ENCODE results near the gene ARHGAP31.
"Not testable (repeated sequence)": the region's sequence is repeated elsewhere in the genome, so short reads cannot be mapped to it uniquely, and the experiment has no call there.

Gene ARHGAP31

GRCh38 chr3:119293871-119294695 is at the start of gene ARHGAP31:
ARHGAP31 (plus strand) TSS chr3:119294383; CDS start chr3:119294905, 522 bp downstream.
- peak; percentile 70 for DNase-seq (ENCODE audit: low read depth)

- DNase-seq (ENCODE audit: low read depth): no peak
These were observed 48.4 kb upstream of the ARHGAP31 start for GRCh38 chr3:119245778-119246177.

- DNase-seq (ENCODE audit: low read depth): no peak
These were observed 39.0 kb upstream of the ARHGAP31 start for GRCh38 chr3:119255214-119255613.

GRCh38 chr3:119257111-119257510 is 37.1 kb upstream of the ARHGAP31 start:
- no peak for DNase-seq (ENCODE audit: low read depth)

GRCh38 chr3:119257654-119258410 is 36.4 kb upstream of the ARHGAP31 start:
- no peak for DNase-seq (ENCODE audit: low read depth)

GRCh38 chr3:119258915-119259314 is 35.3 kb upstream of the ARHGAP31 start:
- no peak for DNase-seq (ENCODE audit: low read depth)

GRCh38 chr3:119259821-119260220 is 34.4 kb upstream of the ARHGAP31 start:
- DNase-seq (ENCODE audit: low read depth): no peak

- no peak for DNase-seq (ENCODE audit: low read depth)
These were observed 33.1 kb upstream of the ARHGAP31 start for GRCh38 chr3:119261055-119261454.

- DNase-seq (ENCODE audit: low read depth): not testable (repeated sequence)
These were observed 24.0 kb upstream of the ARHGAP31 start for GRCh38 chr3:119270212-119270611.

- DNase-seq (ENCODE audit: low read depth): no peak
These were observed 17.5 kb upstream of the ARHGAP31 start for GRCh38 chr3:119276680-119277079.

- DNase-seq (ENCODE audit: low read depth): no peak
These were observed 15.1 kb upstream of the ARHGAP31 start for GRCh38 chr3:119279101-119279554.

- DNase-seq (ENCODE audit: low read depth): no peak
These were observed 14.5 kb upstream of the ARHGAP31 start for GRCh38 chr3:119279584-119280243.

- DNase-seq (ENCODE audit: low read depth): no peak
These were observed 5.3 kb upstream of the ARHGAP31 start for GRCh38 chr3:119288669-119289403.

GRCh38 chr3:119289404-119289770 is 4.8 kb upstream of the ARHGAP31 start:
- DNase-seq (ENCODE audit: low read depth): no peak

- DNase-seq (ENCODE audit: low read depth): no peak
These were observed 3.6 kb upstream of the ARHGAP31 start for GRCh38 chr3:119290613-119291012.

- DNase-seq (ENCODE audit: low read depth): no peak
These were observed 3.0 kb upstream of the ARHGAP31 start for GRCh38 chr3:119291062-119291700.

- no peak for DNase-seq (ENCODE audit: low read depth)
These were observed 1.5 kb upstream of the ARHGAP31 start for GRCh38 chr3:119292666-119293065.

- no peak for DNase-seq (ENCODE audit: low read depth)
These were observed 895 bp upstream of the ARHGAP31 start for GRCh38 chr3:119293105-119293870.

- DNase-seq (ENCODE audit: low read depth): peak; percentile 49
These were observed 801 bp downstream of the ARHGAP31 start for GRCh38 chr3:119294696-119295671.
